Measurements from ENCODE around the gene IGF1R. TPM values are rescaled to one million over a fixed set of nuclear protein-coding genes. Genes with fewer than 3 reads are reported as not detected.

The IGF1R gene
- total and polyA plus RNA-seq, 2 of the 13 experiments (the other 11 are each of a cell fraction or from before 2014, with no cell fraction given) = 15.9 to 18.4 TPM

- TF ChIP-seq ZBTB40 (IDR thresholded peaks at IDR 0.05) = no peak
- peak; percentile 40; the same call in 1 of the 2 replicates for TF ChIP-seq ZBTB40 (CRISPR knock-in tag; IDR thresholded peaks at IDR 0.05)
- TF ChIP-seq ZNF207 (IDR thresholded peaks at IDR 0.05; ENCODE audit: borderline replicate concordance) = no peak
- 0 out of 2 replicates have a peak, but pooled peaks have one; percentile 36 for TF ChIP-seq HIVEP1 (CRISPR knock-in tag; IDR thresholded peaks at IDR 0.05)
- no peak for TF ChIP-seq KLF12 (CRISPR knock-in tag; IDR thresholded peaks at IDR 0.05; ENCODE audit: borderline replicate concordance)
- no peak for TF ChIP-seq ZNF737 (CRISPR knock-in tag; IDR thresholded peaks at IDR 0.05; ENCODE audit: borderline replicate concordance)
- no peak for TF ChIP-seq ZNF597 (CRISPR knock-in tag; IDR thresholded peaks at IDR 0.05)
- TF ChIP-seq ZNF510 (CRISPR knock-in tag; IDR thresholded peaks at IDR 0.05; ENCODE audit: low read depth) = no peak
- 0 out of 2 replicates have a peak, but pooled peaks have one; percentile 33 for TF ChIP-seq PHF21A (CRISPR knock-in tag; IDR thresholded peaks at IDR 0.05)
- TF ChIP-seq SIN3A (IDR thresholded peaks at IDR 0.05; ENCODE audit: borderline replicate concordance, low read depth, low read length) = no peak; the same call in 1 of the 2 replicates
- no peak for TF ChIP-seq CCAR2 (optimal IDR thresholded peaks at IDR 0.05; ENCODE audit: low read depth, low read length)
- TF ChIP-seq TBL1XR1 (IDR thresholded peaks at IDR 0.05; ENCODE audit: borderline replicate concordance, low read length, partially characterized antibody) = no peak
- no peak; the same call in 1 of the 2 replicates for TF ChIP-seq YEATS4 (CRISPR knock-in tag; IDR thresholded peaks at IDR 0.05; ENCODE audit: borderline replicate concordance)
- TF ChIP-seq KDM1A (CRISPR knock-in tag; IDR thresholded peaks at IDR 0.05) = no peak
- TF ChIP-seq KDM2A (CRISPR knock-in tag; IDR thresholded peaks at IDR 0.05; ENCODE audit: borderline replicate concordance, low read depth) = peak; percentile 43; the same call in 1 of the 2 replicates
- TF ChIP-seq SMAD3 (CRISPR knock-in tag; IDR thresholded peaks at IDR 0.05) = no peak
- TF ChIP-seq ETV6 (CRISPR knock-in tag; conservative IDR thresholded peaks at IDR 0.05) = no peak
- TF ChIP-seq RELA (CRISPR knock-in tag; IDR thresholded peaks at IDR 0.05) = no peak
- no peak; the same call in 1 of the 2 replicates for TF ChIP-seq HOXD1 (CRISPR knock-in tag; IDR thresholded peaks at IDR 0.05)
- no peak for TF ChIP-seq DPF2 (CRISPR knock-in tag; IDR thresholded peaks at IDR 0.05; ENCODE audit: borderline replicate concordance, low read depth)
- TF ChIP-seq ELF3 (CRISPR knock-in tag; IDR thresholded peaks at IDR 0.05) = no peak; the same call in 1 of the 2 replicates
- TF ChIP-seq MBD4 (IDR thresholded peaks at IDR 0.05; ENCODE audit: borderline replicate concordance, low read length) = no peak
Observed at GRCh38 chr15:98650417-98651035, 2.2 kb downstream of the IGF1R start (continued).
